ENCODE results near the gene WIPF3. TPM values are rescaled to one million over a fixed set of nuclear protein-coding genes. Genes with fewer than 3 reads are reported as not detected.

Gene WIPF3
- total RNA-seq, 1 experiment from 2014 or later: 11.6 TPM

DNA sequence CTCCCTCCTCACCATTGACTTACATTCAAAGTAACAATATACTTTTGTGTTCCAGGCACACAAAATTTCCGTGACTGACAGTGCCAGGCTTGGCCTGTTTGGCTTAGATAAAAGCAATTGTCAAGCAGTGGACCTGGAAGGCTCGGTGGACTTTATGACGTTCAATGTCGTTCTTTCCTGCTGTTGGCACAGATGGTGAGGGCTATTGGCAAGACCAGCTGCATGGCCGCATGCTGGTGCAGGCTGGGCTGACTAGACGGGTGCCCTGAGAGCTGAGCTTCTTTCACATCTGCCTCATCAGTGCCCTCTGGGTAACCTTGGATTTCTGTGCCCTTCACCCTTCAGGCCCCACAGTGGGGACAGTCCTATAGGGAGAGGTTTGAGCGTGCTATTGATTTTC, 45.2 kb downstream of the WIPF3 start:
- DNase-seq: no peak
- TF ChIP-seq, protein P1, sequence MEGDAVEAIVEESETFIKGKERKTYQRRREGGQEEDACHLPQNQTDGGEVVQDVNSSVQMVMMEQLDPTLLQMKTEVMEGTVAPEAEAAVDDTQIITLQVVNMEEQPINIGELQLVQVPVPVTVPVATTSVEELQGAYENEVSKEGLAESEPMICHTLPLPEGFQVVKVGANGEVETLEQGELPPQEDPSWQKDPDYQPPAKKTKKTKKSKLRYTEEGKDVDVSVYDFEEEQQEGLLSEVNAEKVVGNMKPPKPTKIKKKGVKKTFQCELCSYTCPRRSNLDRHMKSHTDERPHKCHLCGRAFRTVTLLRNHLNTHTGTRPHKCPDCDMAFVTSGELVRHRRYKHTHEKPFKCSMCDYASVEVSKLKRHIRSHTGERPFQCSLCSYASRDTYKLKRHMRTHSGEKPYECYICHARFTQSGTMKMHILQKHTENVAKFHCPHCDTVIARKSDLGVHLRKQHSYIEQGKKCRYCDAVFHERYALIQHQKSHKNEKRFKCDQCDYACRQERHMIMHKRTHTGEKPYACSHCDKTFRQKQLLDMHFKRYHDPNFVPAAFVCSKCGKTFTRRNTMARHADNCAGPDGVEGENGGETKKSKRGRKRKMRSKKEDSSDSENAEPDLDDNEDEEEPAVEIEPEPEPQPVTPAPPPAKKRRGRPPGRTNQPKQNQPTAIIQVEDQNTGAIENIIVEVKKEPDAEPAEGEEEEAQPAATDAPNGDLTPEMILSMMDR (conservative IDR thresholded peaks at IDR 0.05): no peak
- Mint-ChIP-seq H3K9me3 (no peaks in the 10 kb centered on the region), H3K36me3 (ENCODE audit: insufficient read depth in 1 of 3, low read depth in 3 of 3) (no peaks in the 10 kb centered on the region), H3K27me3 (ENCODE audit: low read depth) (0 out of 2 replicates have a peak, but pooled peaks cover 3% of the 10 kb centered on the region), H3K27ac (no peak overlapping the region), H3K4me3 (no peak overlapping the region), H3K4me1 (peaks cover 11 to 18% of the 10 kb centered on the region in 2 experiments)
- Histone ChIP-seq H3K18ac (ENCODE audit: insufficient read length, low read depth, low read length) (no peak overlapping the region), H3K9me3 (ENCODE audit: control insufficient read depth, low read depth, low read length) (no peaks in the 10 kb centered on the region), H3K27ac (ENCODE audit: insufficient read length, low read depth, low read length) (no peak overlapping the region), H3K23me2 (ENCODE audit: insufficient read length, low read depth, low read length, poor library complexity, severe bottlenecking) (no peaks in the 10 kb centered on the region), H3K79me1 (ENCODE audit: insufficient read depth, low read depth, low read length, poor library complexity, severe bottlenecking) (no peaks in the 10 kb centered on the region), H3K4me1 (ENCODE audit: insufficient read depth, low read length) (no peaks in the 10 kb centered on the region; the same call in 1 of the 2 replicates), H3K79me2 (ENCODE audit: insufficient read depth, low read length) (no peaks in the 10 kb centered on the region), H3K56ac (ENCODE audit: insufficient read length, low read depth, low read length) (no peak overlapping the region), H2BK5ac (ENCODE audit: insufficient read length, low read length) (no peak overlapping the region), H2BK120ac (ENCODE audit: low read depth, low read length, poor library complexity, severe bottlenecking) (no peak overlapping the region), H3K4me2 (ENCODE audit: insufficient read depth, insufficient read length, low read length) (no peak overlapping the region), H3K4ac (ENCODE audit: low read depth, low read length) (no peak overlapping the region), H2BK20ac (ENCODE audit: low read depth, low read length, poor library complexity, severe bottlenecking) (no peak overlapping the region), H3T11ph (ENCODE audit: low read length) (no peak overlapping the region), H3K23ac (ENCODE audit: insufficient read length, low read depth, low read length) (no peak overlapping the region), H2BK12ac (ENCODE audit: insufficient read length, low read depth, low read length) (no peak overlapping the region), H4K20me1 (ENCODE audit: control insufficient read depth, insufficient read depth, insufficient read length) (no peaks in the 10 kb centered on the region), H2AFZ (ENCODE audit: low read length) (no peak overlapping the region), H3K9ac (ENCODE audit: extremely low read depth, insufficient read length, low read length) (no peak overlapping the region), H2BK15ac (ENCODE audit: low read depth, low read length) (no peak overlapping the region), H4K5ac (ENCODE audit: insufficient read length, low read depth, low read length) (no peak overlapping the region), H4K91ac (ENCODE audit: insufficient read length, low read depth, low read length) (no peak overlapping the region), H4K8ac (replicated peaks; ENCODE audit: insufficient read length, low read depth, low read length) (no peak overlapping the region), H3K27me3 (ENCODE audit: insufficient read depth, low read length) (no peaks in the 10 kb centered on the region), H2AK5ac (ENCODE audit: insufficient read length, low read length) (no peak overlapping the region), H3K14ac (ENCODE audit: insufficient read depth, low read length) (no peak overlapping the region)
- no CpG with 5 or more reads among the region's 7 CpGs for WGBS (ENCODE audit: extremely low coverage, insufficient read length, low lambda C conversion rate)

Measured in H9 (cell line).